ENCODE data around the gene NTM. TPM values are rescaled to one million over a fixed set of nuclear protein-coding genes. Genes with fewer than 3 reads are reported as not detected.

Gene NTM
- total RNA-seq, 1 experiment from 2014 or later: not detected

DNA sequence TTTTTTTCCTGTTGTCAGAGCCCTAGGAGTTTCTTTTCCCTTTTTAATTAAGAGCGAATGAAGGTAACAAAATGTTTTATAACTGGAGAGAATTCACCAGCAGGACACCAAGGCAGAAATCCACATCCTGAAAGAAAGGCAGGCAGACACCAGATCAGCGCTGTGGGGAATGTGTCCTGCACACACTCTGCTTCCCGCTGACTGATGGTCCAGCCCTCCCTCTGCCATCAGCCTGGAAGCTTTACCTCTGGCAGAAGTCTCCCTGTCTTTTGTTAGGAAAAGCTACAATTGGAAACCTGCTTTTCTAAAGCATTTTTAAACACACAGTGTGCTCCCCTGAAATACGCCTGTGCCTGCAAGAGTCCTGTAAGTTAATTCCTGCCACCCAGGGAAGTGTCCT is 638.5 kb downstream of the NTM start:
- H3K27ac ChIP-seq (ENCODE audit: low read depth, low read length): no peak overlapping the region
- POLR2A ChIA-PET: no interaction called here
- no peak for TF ChIP-seq POLR2A (IDR thresholded peaks at IDR 0.05; ENCODE audit: borderline replicate concordance, extremely low read depth, insufficient read depth, insufficient read length)
- TF ChIP-seq, protein P1, sequence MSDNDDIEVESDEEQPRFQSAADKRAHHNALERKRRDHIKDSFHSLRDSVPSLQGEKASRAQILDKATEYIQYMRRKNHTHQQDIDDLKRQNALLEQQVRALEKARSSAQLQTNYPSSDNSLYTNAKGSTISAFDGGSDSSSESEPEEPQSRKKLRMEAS (IDR thresholded peaks at IDR 0.05): no peak
- no peak for TF ChIP-seq ZFX (IDR thresholded peaks at IDR 0.05)
- TF ChIP-seq ZNF274 (IDR thresholded peaks at IDR 0.05; ENCODE audit: low read depth, low read length): no peak
- TF ChIP-seq, protein P2, sequence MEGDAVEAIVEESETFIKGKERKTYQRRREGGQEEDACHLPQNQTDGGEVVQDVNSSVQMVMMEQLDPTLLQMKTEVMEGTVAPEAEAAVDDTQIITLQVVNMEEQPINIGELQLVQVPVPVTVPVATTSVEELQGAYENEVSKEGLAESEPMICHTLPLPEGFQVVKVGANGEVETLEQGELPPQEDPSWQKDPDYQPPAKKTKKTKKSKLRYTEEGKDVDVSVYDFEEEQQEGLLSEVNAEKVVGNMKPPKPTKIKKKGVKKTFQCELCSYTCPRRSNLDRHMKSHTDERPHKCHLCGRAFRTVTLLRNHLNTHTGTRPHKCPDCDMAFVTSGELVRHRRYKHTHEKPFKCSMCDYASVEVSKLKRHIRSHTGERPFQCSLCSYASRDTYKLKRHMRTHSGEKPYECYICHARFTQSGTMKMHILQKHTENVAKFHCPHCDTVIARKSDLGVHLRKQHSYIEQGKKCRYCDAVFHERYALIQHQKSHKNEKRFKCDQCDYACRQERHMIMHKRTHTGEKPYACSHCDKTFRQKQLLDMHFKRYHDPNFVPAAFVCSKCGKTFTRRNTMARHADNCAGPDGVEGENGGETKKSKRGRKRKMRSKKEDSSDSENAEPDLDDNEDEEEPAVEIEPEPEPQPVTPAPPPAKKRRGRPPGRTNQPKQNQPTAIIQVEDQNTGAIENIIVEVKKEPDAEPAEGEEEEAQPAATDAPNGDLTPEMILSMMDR (IDR thresholded peaks at IDR 0.05 in 2 of 3, conservative IDR thresholded peaks at IDR 0.05 in 1 of 3; ENCODE audit: borderline replicate concordance in 1 of 3, insufficient read depth in 1 of 3, low read depth in 2 of 3, low read length in 2 of 3): no peak
- no peak for TF ChIP-seq SIN3A (IDR thresholded peaks at IDR 0.05; ENCODE audit: low read depth)
- no peak for TF ChIP-seq TCF7L2 (IDR thresholded peaks at IDR 0.05; ENCODE audit: borderline replicate concordance, extremely low read depth, insufficient read depth, insufficient read length)
- TF ChIP-seq CBX3 (IDR thresholded peaks at IDR 0.05; ENCODE audit: low read depth): no peak
- TF ChIP-seq RAD21 (IDR thresholded peaks at IDR 0.05; ENCODE audit: low read depth): no peak
- no peak for TF ChIP-seq SP1 (IDR thresholded peaks at IDR 0.05; ENCODE audit: low read depth)
- no peak for TF ChIP-seq EGR1 (IDR thresholded peaks at IDR 0.05; ENCODE audit: low read depth)
- TF ChIP-seq EZH2phosphoT487 (IDR thresholded peaks at IDR 0.05; ENCODE audit: borderline replicate concordance): no peak
- TF ChIP-seq, protein P3, sequence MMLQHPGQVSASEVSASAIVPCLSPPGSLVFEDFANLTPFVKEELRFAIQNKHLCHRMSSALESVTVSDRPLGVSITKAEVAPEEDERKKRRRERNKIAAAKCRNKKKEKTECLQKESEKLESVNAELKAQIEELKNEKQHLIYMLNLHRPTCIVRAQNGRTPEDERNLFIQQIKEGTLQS (IDR thresholded peaks at IDR 0.05): no peak
- no peak for TF ChIP-seq FOSL1 (IDR thresholded peaks at IDR 0.05; ENCODE audit: low read depth)
- TF ChIP-seq EZH2 (IDR thresholded peaks at IDR 0.05): no peak
- no peaks in the 10 kb centered on the region for H3K27me3 ChIP-seq (ENCODE audit: insufficient read depth, low read length)
- CTCF ChIA-PET: no interaction called here
- no peak for ATAC-seq
- no peak for DNase-seq (ENCODE audit: low read depth, low spot score)
- BruUV-seq (replicated peaks): no TSS peak
- no peaks in the 10 kb centered on the region for H4K20me1 ChIP-seq (ENCODE audit: insufficient read depth)
- intact Hi-C loops (cut with micrococcal nuclease): no loop called here
- H3K9ac ChIP-seq (ENCODE audit: low read length): no peak overlapping the region
- no peaks in the 10 kb centered on the region for H3K36me3 ChIP-seq (ENCODE audit: control insufficient read depth in 1 of 2, insufficient read depth in 2 of 2, low read length in 2 of 2)
- H3K4me2 ChIP-seq (ENCODE audit: low read length): no peak overlapping the region
- RAD21 ChIA-PET (ENCODE audit: low non-redundant PET in 1 of 2, low total read pairs in 2 of 2, uncharacterized antibody in 2 of 2, unreplicated experiment in 2 of 2): no interaction called here
- H3K79me2 ChIP-seq (ENCODE audit: insufficient read depth, low read length): no peaks in the 10 kb centered on the region
- H2AFZ ChIP-seq (ENCODE audit: low read depth, low read length, poor library complexity, severe bottlenecking): no peak overlapping the region
- H3K4me1 ChIP-seq (ENCODE audit: control insufficient read depth in 1 of 2, insufficient read depth in 2 of 2, low read length in 2 of 2): no peaks in the 10 kb centered on the region
- H3K9me2 ChIP-seq (ENCODE audit: insufficient read depth): no peaks in the 10 kb centered on the region
- no peak overlapping the region for H3K4me3 ChIP-seq (replicated peaks in 1 of 2; ENCODE audit: low read depth in 1 of 2, low read length in 2 of 2)
- peaks cover 11 to 31% of the 10 kb centered on the region in 2 experiments; a peak in 2 of 4 replicates for H3K9me3 ChIP-seq (ENCODE audit: control insufficient read depth in 1 of 2, insufficient read depth in 1 of 2, low read depth in 1 of 2, low read length in 2 of 2)

All from HCT116 (cell line).